ENCODE data around the gene CCDC50. TPM values are rescaled to one million over a fixed set of nuclear protein-coding genes. Genes with fewer than 3 reads are reported as not detected.

Gene CCDC50, protein sequence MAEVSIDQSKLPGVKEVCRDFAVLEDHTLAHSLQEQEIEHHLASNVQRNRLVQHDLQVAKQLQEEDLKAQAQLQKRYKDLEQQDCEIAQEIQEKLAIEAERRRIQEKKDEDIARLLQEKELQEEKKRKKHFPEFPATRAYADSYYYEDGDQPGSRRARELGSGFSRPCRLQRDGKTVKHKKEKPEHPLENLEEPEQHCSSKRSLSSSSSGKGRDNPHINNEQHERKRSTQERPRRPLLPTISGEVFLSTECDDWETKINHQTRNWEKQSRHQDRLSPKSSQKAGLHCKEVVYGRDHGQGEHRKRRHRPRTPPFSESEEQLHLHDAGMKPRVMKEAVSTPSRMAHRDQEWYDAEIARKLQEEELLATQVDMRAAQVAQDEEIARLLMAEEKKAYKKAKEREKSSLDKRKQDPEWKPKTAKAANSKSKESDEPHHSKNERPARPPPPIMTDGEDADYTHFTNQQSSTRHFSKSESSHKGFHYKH
- total RNA-seq (2022; extraction: Qiagen RNA extraction; ENCODE audit: low read depth), result 21.3 to 29.5 TPM (median 27.6 TPM) in 5 replicates

DNA sequence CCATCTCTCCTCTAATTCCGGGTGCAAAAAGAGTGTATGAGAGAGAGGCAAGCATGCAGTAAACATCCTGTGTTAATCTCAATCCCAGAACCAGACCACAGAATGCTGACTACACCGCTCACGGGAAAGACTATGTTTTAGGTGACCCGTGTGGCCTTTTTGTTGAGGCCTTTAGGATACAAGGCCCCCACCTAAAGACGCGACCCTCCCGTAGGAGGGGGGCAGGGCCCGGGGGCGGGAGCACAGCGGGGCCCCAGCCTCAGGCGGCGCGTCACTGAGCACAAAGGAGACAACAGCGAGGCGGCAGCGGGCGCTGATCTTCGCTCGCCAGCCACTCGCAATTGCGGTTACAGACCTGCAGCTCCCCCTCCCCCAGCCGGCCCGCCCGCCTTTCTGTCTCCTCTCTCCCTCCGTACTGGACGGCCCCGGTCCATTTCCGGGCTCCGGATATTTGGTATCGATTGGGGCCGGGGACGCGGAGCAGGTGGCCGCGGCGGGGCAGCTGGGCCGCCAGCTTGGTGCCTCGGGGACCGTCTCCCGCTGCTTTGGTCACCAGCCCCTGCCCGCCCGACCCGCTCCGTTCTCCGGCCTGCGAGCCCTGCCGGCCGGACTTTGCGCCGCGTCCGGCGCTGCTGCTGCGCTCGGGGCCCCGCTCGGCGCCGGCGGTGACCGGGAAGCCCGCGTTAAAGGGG is at the start of gene CCDC50:
TSS of gene CCDC50 (plus strand) at position 433 of the 692 bp plus-strand sequence. CDS start 281 bp downstream, outside the sequence.

GRCh38 chr3:191329654-191330529 is 698 bp downstream of the CCDC50 start, which contains the start of gene UTS2B:
UTS2B (minus strand) TSS chr3:191330526; CDS start chr3:191282189, 48,337 bp downstream.

Other genes with a start within 250 kb of the CCDC50 start
- not detected in 5 replicates for gene OSTN, start 130.2 kb upstream of the CCDC50 start, total RNA-seq (2022; extraction: Qiagen RNA extraction; ENCODE audit: low read depth)
- gene UTS2B, start 1.1 kb downstream of the CCDC50 start, total RNA-seq (2022; extraction: Qiagen RNA extraction; ENCODE audit: low read depth), result not detected in 5 replicates
- not detected in 5 replicates for gene PYDC2, start 131.8 kb downstream of the CCDC50 start, total RNA-seq (2022; extraction: Qiagen RNA extraction; ENCODE audit: low read depth)

Measured in A549 treated with RU486 at 1 μM for 4 hours (cell line).